Psoas muscle (tissue), 8 donors: ENCODE results near the gene FBRSL1. TPM values are rescaled to one million over a fixed set of nuclear protein-coding genes. Genes with fewer than 3 reads are reported as not detected.

Experiments used
- ATAC-seq, 4 donors: fragments of 200-7000 bp; cut with Tn5 transposase; one replicate each; pipeline ENCODE4 v1.9.1; 2020; ENCODE audit warnings: moderate library complexity in 3 of 4, mild to moderate bottlenecking in 2 of 4
- DNase-seq, 2 donors: peaks; one replicate each; pipeline ENCODE4 v3.0.0-alpha.2; 2020
- H3K27ac ChIP-seq: fragments of 200-600 bp; one replicate; pipeline ENCODE4 v1.8.0; 2022
- H3K27me3 ChIP-seq, 3 donors: fragments of 200-600 bp in 1 of 3; one replicate each; pipeline versions ENCODE4 v1.6.1 to v1.8.0; 2013 to 2022; ENCODE audit warnings: low read length in 2 of 3, mild to moderate bottlenecking in 2 of 3, moderate library complexity in 1 of 3; ENCODE audit not compliant: insufficient read depth in 3 of 3
- H3K36me3 ChIP-seq, 2 donors: fragments of 200-600 bp in 1 of 2; one replicate each; pipeline versions ENCODE4 v1.6.1 to v1.8.0; 2013 to 2022; ENCODE audit warnings: low read depth in 1 of 2, mild to moderate bottlenecking in 1 of 2, moderate library complexity in 1 of 2; ENCODE audit not compliant: insufficient read depth in 1 of 2
- H3K4me1 ChIP-seq: fragments of 200-600 bp; one replicate; pipeline ENCODE4 v1.8.0; 2022
- H3K4me3 ChIP-seq: fragments of 200-600 bp; one replicate; pipeline ENCODE4 v1.8.0; 2022; ENCODE audit warnings: mild to moderate bottlenecking
- H3K9me3 ChIP-seq: fragments of 200-600 bp; one replicate; pipeline ENCODE4 v1.8.0; 2022
- WGBS, 3 donors: extraction: QIAGEN DNeasy Blood & Tissue Kit; methylation state at CpG; one replicate each; pipeline versions ENCODE4 v1.1.6 to v1.1.7; 2013; 5-methylcytosine and 5-hydroxymethylcytosine counted together
- intact Hi-C, 2 donors: fragments of 100-400 bp; cut with DNase I; formaldehyde crosslinking; loops; one replicate each; pipeline versions ENCODE4 v1.11.0 to v1.14.2; 2022
- polyA plus RNA-seq, 3 donors: library from polyadenylated mRNA; stranded (reverse); fragments of 200-250 nt; gene quantifications; one replicate each; pipeline ENCODE4 v1.2.3, GENCODE V29; 2013
- total RNA-seq, 4 donors: library from RNA; stranded (reverse); fragmentation: NEBNext Ultra II Directional in 2 of 4; extraction: Animal tissue kit (Norgen Biotek cat#: 25700) in 2 of 4; gene quantifications; one replicate each; pipeline versions ENCODE4 v1.2.1 to v1.2.4, GENCODE V29; 2021 to 2023
- TF ChIP-seq, protein P1 (sequence below): fragments of 200-600 bp; IDR thresholded peaks from one replicate; pipeline ENCODE4 v1.8.0; 2022; ENCODE audit warnings: antibody characterized with exemption
- donor health status: healthy with polysubstance abuse.
- donor health status: DM: no; HTN: no; CAD: no; lungs with moderate emphysema.
- donor health status: Bipolar disorder and iron deficiency.
- donor health status: healthy.
- donor health status: DM: yes; HTN: yes; CAD: no.
- donor health status: DM: no; HTN: no; CAD: no.
- donor health status: DM: no; HTN: no; CAD: no.
- donor health status: DM: yes; HTN: yes; CAD: no.

FBRSL1 gene
- total and polyA plus RNA-seq, 7 donors, result 23.0 to 54.5 (median 40.1) TPM

DNA sequence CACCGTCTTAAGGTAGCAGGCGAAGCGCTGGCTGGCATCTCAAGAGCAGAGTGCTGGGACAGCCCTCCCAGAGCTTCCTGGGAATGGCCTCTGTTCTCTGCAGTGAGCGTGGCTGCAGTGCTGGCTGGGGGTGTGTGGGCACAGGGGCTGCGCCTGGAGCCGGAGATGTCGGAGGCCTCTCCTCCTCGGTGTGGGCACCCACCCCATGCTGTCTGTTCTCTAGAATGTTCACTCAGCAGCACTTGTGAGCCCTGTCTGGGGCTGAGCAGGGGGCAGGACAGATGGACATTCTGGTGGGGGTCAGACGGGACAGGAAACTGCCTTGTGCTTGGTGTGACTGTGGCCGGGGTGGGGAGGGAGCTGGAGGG is 15.9 kb downstream of the FBRSL1 start:
- intact Hi-C loops, result no loop called here
- WGBS, 3 donors, result 65 to 73% (median 68%) methylated on average over 10 of the region's 10 CpGs
- Histone ChIP-seq H3K27me3 (no peaks in the 10 kb centered on the region), H3K9me3 (no peaks in the 10 kb centered on the region), H3K36me3 (peaks cover 0 to 12% of the 10 kb centered on the region in 2 donors), H3K27ac (peak overlapping the region; percentile 75), H3K4me1 (peaks cover 65% of the 10 kb centered on the region), H3K4me3 (peak overlapping the region; percentile 53)
- no peak for DNase-seq
- TF ChIP-seq, protein P1, sequence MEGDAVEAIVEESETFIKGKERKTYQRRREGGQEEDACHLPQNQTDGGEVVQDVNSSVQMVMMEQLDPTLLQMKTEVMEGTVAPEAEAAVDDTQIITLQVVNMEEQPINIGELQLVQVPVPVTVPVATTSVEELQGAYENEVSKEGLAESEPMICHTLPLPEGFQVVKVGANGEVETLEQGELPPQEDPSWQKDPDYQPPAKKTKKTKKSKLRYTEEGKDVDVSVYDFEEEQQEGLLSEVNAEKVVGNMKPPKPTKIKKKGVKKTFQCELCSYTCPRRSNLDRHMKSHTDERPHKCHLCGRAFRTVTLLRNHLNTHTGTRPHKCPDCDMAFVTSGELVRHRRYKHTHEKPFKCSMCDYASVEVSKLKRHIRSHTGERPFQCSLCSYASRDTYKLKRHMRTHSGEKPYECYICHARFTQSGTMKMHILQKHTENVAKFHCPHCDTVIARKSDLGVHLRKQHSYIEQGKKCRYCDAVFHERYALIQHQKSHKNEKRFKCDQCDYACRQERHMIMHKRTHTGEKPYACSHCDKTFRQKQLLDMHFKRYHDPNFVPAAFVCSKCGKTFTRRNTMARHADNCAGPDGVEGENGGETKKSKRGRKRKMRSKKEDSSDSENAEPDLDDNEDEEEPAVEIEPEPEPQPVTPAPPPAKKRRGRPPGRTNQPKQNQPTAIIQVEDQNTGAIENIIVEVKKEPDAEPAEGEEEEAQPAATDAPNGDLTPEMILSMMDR, result no peak
- no peak for ATAC-seq

DNA sequence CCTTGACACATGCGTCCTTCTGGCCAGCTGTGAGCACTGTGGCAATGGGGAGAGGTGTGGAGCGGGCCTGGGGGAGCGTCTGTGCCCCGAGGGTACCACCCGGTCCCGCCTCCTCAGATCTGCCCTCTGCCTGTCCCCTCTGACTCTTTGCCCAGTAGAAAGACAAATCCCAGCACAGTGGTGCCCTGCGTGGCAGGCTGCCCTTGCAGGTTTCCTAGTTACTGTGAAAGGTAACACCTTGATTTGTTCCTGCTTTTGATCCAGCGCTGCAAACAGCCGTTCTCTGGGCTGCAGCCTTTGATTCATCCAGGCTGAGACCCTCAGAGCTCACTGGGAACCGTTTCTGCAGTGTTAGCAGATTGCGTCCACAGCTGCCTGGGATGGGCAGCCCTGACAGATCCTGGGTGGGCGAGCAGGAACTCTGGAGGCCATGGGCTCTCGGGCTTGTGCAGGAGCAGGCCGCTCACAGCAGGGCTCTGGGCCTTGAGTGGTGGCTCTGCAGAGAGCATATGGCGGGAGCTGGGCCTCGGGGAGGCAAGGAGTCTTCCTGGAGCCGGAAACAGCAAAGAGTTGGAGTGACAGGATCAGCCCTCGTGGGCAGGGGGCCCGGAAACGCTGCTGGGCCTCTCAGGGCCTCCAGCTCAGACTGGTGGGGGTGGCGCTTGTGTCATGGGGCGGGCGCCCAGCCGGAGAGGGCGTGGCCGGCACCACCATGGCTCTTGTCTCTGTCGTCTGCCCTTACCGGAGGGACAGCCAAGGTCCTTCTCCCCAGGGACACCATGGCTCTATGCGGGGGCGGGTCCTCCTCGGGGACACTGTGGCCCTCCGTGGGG is 16.6 kb downstream of the FBRSL1 start:
- intact Hi-C loops, result no loop called here
- Histone ChIP-seq H3K27me3 (no peaks in the 10 kb centered on the region), H3K9me3 (no peaks in the 10 kb centered on the region), H3K4me1 (peaks cover 58% of the 10 kb centered on the region), H3K4me3 (peak overlapping the region; percentile 53), H3K27ac (peak overlapping the region; percentile 75), H3K36me3 (peaks cover 0 to 12% of the 10 kb centered on the region in 2 donors)
- ATAC-seq (peak; percentile 87 to 93 (median 92)), DNase-seq (peak; percentile 86 to 94)
- 9 to 18% (median 13%) methylated on average over 28 to 32 of the region's 32 CpGs for WGBS, 3 donors
- TF ChIP-seq, protein P1, result no peak

DNA sequence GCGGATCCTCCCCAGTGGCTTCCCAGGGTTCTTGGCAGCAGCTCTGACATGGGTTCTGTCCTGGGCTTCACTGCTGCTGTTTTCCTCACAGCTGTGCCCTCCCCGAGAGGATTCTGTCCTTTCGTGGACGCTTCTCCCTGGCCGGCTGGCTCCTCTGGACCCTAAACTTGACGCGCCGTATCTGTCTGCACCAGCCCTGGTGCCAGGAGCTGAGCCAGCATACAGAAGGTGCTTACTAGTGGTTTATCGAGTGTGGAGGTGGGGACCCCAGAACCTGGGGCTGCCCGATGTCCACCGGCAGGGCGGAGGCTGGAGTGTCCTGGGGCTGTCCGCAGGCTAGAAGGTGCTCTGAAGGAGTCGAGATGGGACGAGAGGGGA is 17.2 kb downstream of the FBRSL1 start:
- Histone ChIP-seq H3K27ac (peak overlapping the region; percentile 75), H3K27me3 (no peaks in the 10 kb centered on the region), H3K4me1 (peaks cover 52% of the 10 kb centered on the region), H3K4me3 (peak overlapping the region; percentile 53), H3K9me3 (no peaks in the 10 kb centered on the region), H3K36me3 (peaks cover 0 to 12% of the 10 kb centered on the region in 2 donors)
- WGBS, 3 donors, result 34 to 46% (median 35%) methylated on average over 14 to 15 of the region's 15 CpGs
- ATAC-seq (no peak), DNase-seq (no peak)
- TF ChIP-seq, protein P1, result no peak
- intact Hi-C loops, result no loop called here

DNA sequence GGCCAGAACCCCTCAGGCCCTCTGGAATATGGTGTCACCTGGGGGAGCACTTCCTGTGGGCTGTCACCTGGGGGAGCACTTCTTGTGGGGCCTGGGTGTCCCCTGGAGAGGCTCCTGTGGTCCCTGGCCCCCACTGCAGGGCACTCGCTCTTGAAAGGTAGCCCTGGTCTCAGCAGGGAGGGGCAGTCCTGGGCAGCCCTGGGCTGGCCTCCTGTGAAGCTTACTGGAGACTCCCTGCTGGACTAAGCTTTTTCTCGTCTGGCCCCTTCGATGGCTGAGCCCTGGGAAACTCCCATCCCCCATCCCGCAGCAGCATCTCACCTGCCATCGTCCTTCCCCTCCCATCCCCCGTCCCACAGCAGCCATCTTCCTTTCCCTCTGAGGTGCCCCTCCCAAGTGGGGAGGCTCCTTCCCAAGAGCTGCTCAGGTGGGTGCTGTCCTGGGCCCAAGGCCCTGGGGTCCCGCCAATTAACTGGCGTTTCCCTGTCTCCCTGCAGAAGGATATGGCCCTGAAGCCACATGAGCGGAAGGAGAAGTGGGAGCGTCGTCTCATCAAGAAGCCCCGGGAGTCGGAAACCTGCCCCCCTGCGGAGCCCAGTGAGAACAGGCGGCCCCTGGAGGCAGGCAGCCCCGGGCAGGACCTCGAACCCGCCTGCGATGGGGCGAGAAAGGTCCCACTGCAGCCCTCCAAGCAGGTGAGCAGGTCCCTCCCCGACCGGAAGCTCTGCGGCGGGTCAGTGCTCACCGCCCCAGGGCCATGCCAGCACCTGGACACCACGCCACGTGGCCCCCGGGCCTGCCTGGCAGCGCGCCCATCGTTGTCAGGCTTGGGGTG is 17.9 kb downstream of the FBRSL1 start:
- no peaks in the 10 kb centered on the region for H3K9me3 ChIP-seq
- TF ChIP-seq, protein P1, result no peak
- H3K4me1 ChIP-seq, result peaks cover 47% of the 10 kb centered on the region
- no peaks in the 10 kb centered on the region for H3K27me3 ChIP-seq
- peaks cover 0 to 12% of the 10 kb centered on the region in 2 donors for H3K36me3 ChIP-seq
- intact Hi-C loops, result no loop called here
- peak overlapping the region; percentile 53 for H3K4me3 ChIP-seq
- 88 to 90% (median 89%) methylated on average over 30 to 31 of the region's 31 CpGs for WGBS, 3 donors
- DNase-seq (no peak), ATAC-seq (no peak)
- H3K27ac ChIP-seq, result peak overlapping the region; percentile 75
